SU-DHL-6 (cell line): ENCODE data around the gene ARHGEF4.

ENCODE experiments used
- H2AFZ ChIP-seq: fragments of 200-600 bp; sonication (generic); 2 replicates; pipeline ENCODE4 v1.6.1; 2014; ENCODE audit warnings: low read depth, mild to moderate bottlenecking, moderate library complexity, mixed read lengths, antibody characterized with exemption, low read length; ENCODE audit not compliant: severe bottlenecking
- H3F3A ChIP-seq: fragments of 200-600 bp; shearing (Covaris generic); 2 replicates; pipeline ENCODE4 v1.6.0; 2016; ENCODE audit warnings: antibody characterized with exemption, mild to moderate bottlenecking; ENCODE audit not compliant: insufficient read depth
- H3K27ac ChIP-seq: fragments of 200-600 bp; sonication (generic); 2 replicates; pipeline ENCODE4 v1.5.1; 2016; ENCODE audit warnings: low read depth, mild to moderate bottlenecking, low read length, moderate library complexity, mixed read lengths
- H3K27me3 ChIP-seq: fragments of 200-600 bp; sonication (generic), shearing (Covaris generic); 2 replicates; pipeline ENCODE4 v1.6.0; 2014; ENCODE audit warnings: mild to moderate bottlenecking, low read length
- H3K36me3 ChIP-seq: fragments of 200-600 bp; sonication (generic); 2 replicates; pipeline ENCODE4 v1.6.1; 2014; ENCODE audit warnings: mild to moderate bottlenecking, low read length, mixed read lengths
- H3K4me2 ChIP-seq: fragments of 300-600, 200-600 bp; shearing (Covaris generic), sonication (generic); 2 replicates; pipeline ENCODE4 v1.6.0; 2014; ENCODE audit warnings: low read length, low read depth, mild to moderate bottlenecking; ENCODE audit not compliant: poor library complexity, severe bottlenecking
- H3K4me3 ChIP-seq: fragments of 200-600 bp; sonication (generic); 2 replicates; pipeline ENCODE4 v1.5.1; 2014; ENCODE audit warnings: antibody characterized with exemption, low read length, mild to moderate bottlenecking, mixed read lengths; ENCODE audit not compliant: insufficient read depth, poor library complexity, severe bottlenecking
- H3K79me2 ChIP-seq: fragments of 200-600 bp; sonication (generic); 2 replicates; pipeline ENCODE4 v1.6.1; 2014; ENCODE audit warnings: mild to moderate bottlenecking, low read length, moderate library complexity; ENCODE audit not compliant: insufficient read depth
- H3K9ac ChIP-seq: fragments of 200-600 bp; sonication (generic); 2 replicates; pipeline ENCODE4 v1.7.0; 2014; ENCODE audit warnings: mild to moderate bottlenecking, low read length
- H3K9me2 ChIP-seq: fragments of 200-600 bp; sonication (generic); replicated peaks from 2 replicates; pipeline ENCODE4 v1.6.1; 2014; ENCODE audit warnings: low read length; ENCODE audit not compliant: insufficient read depth
- H3K9me3 ChIP-seq: fragments of 200-600 bp; sonication (generic); 2 replicates; pipeline ENCODE4 v1.6.1; 2014; ENCODE audit warnings: low read length, mixed read lengths; ENCODE audit not compliant: insufficient read depth
- H4K20me1 ChIP-seq: fragments of 200-600 bp; sonication (generic); 2 replicates; pipeline ENCODE4 v1.6.1; 2014; ENCODE audit warnings: low read depth, mild to moderate bottlenecking, antibody characterized with exemption, low read length, moderate library complexity, mixed read lengths
- CTCF ChIP-seq: fragments of 200-600 bp; sonication (generic); IDR thresholded peaks from one replicate; pipeline ENCODE4 v1.5.1; 2017; ENCODE audit warnings: antibody characterized with exemption, mild to moderate bottlenecking, low read length, moderate library complexity; ENCODE audit not compliant: insufficient read depth, poor library complexity, severe bottlenecking
- EZH2phosphoT487 ChIP-seq: fragments of 200-600 bp; sonication (generic), shearing (Covaris generic); conservative IDR thresholded peaks from 2 replicates; pipeline ENCODE4 v1.6.1; 2018; ENCODE audit warnings: mild to moderate bottlenecking, antibody characterized with exemption, low read length, moderate library complexity, mixed read lengths

ARHGEF4 gene

GRCh38 chr2:130836501-130837174, at the start of gene ARHGEF4:
Gene ARHGEF4 (plus strand): TSS chr2:130836914. CDS start chr2:130836954, 40 bp downstream.
- Histone ChIP-seq H3K27me3 (no peaks in the 10 kb centered on the region), H3K9ac (no peak within 1 kb of the TSS), H3K79me2 (no peaks in the 10 kb centered on the region), H3K9me3 (no peaks in the 10 kb centered on the region), H2AFZ (no peak within 1 kb of the TSS), H4K20me1 (no peaks in the 10 kb centered on the region), H3K27ac (no peak within 1 kb of the TSS), H3K4me3 (no peak within 1 kb of the TSS), H3K36me3 (no peaks in the 10 kb centered on the region), H3K4me2 (no peak within 1 kb of the TSS), H3F3A (no peaks in the 10 kb centered on the region), H3K9me2 (no peaks in the 10 kb centered on the region)
- no peak for TF ChIP-seq CTCF
- TF ChIP-seq EZH2phosphoT487 = no peak

- Histone ChIP-seq H3K79me2 (no peaks in the 10 kb centered on the region), H4K20me1 (no peaks in the 10 kb centered on the region), H3K9ac (no peak overlapping the region), H3K9me2 (no peaks in the 10 kb centered on the region), H3K27me3 (no peaks in the 10 kb centered on the region), H2AFZ (no peak overlapping the region), H3K4me2 (no peak overlapping the region), H3K9me3 (no peaks in the 10 kb centered on the region), H3K36me3 (no peaks in the 10 kb centered on the region), H3K4me3 (no peak overlapping the region), H3K27ac (no peak overlapping the region), H3F3A (no peaks in the 10 kb centered on the region)
- TF ChIP-seq EZH2phosphoT487 (no peak), CTCF (no peak)
Measured at GRCh38 chr2:130787841-130788240, 48.9 kb upstream of the ARHGEF4 start.

GRCh38 chr2:130790312-130790711, 46.4 kb upstream of the ARHGEF4 start:
- no peak overlapping the region for H3K4me2 ChIP-seq
- TF ChIP-seq EZH2phosphoT487 = no peak
- TF ChIP-seq CTCF = no peak

More at GRCh38 chr2:130790312-130790711, 46.4 kb upstream of the ARHGEF4 start:
- Histone ChIP-seq H3K27ac (no peak overlapping the region), H3K36me3 (no peaks in the 10 kb centered on the region), H4K20me1 (no peaks in the 10 kb centered on the region), H2AFZ (no peak overlapping the region), H3K79me2 (no peaks in the 10 kb centered on the region), H3K9me3 (no peaks in the 10 kb centered on the region), H3K9me2 (no peaks in the 10 kb centered on the region), H3K4me3 (no peak overlapping the region), H3F3A (no peaks in the 10 kb centered on the region), H3K9ac (no peak overlapping the region), H3K27me3 (no peaks in the 10 kb centered on the region)
